Activated naive CD4-positive, alpha-beta T cell treated with anti-CD3 and anti-CD28 coated beads for 36 hours (primary cell): Measurements from ENCODE around the gene PIGH. TPM values are rescaled to one million over a fixed set of nuclear protein-coding genes. Genes with fewer than 3 reads are reported as not detected.

ENCODE experiments used
- CTCF ChIA-PET: fragments of 350-600 bp; sonication (Branson Sonifier 250); formaldehyde crosslinking; loops from one replicate; lab custom pipeline; 2021; ENCODE audit warnings: antibody characterized with exemption; lab: Charles Lee
- DNase-seq: peaks from one replicate; pipeline ENCODE4 v3.0.0-alpha.2; 2020
- H3K27ac Mint-ChIP-seq: one replicate; pipeline ENCODE4 v1.8.0; 2021; ENCODE audit warnings: mild to moderate bottlenecking, mixed read lengths
- H3K27me3 Mint-ChIP-seq: one replicate; pipeline ENCODE4 v1.8.0; 2021; ENCODE audit warnings: low read depth, mixed read lengths
- H3K36me3 Mint-ChIP-seq: one replicate; pipeline ENCODE4 v1.8.0; 2021; ENCODE audit warnings: low read depth, mixed read lengths
- H3K4me1 Mint-ChIP-seq: one replicate; pipeline ENCODE4 v1.8.0; 2021; ENCODE audit warnings: low read depth, mixed read lengths
- H3K4me3 Mint-ChIP-seq: one replicate; pipeline ENCODE4 v1.8.0; 2021; ENCODE audit warnings: mild to moderate bottlenecking, moderate library complexity, mixed read lengths
- H3K9me3 Mint-ChIP-seq: one replicate; pipeline ENCODE4 v1.8.0; 2021; ENCODE audit warnings: mixed read lengths
- intact Hi-C: fragments of 100-400 bp; cut with micrococcal nuclease; formaldehyde crosslinking; loops from one replicate; pipeline ENCODE4 v1.15.1; 2023
- total RNA-seq, 2 experiments: library from RNA; stranded (reverse); gene quantifications; one replicate each; pipeline ENCODE4 v1.2.3, GENCODE V29; 2021

PIGH gene
- total RNA-seq, 2 experiments from 2014 or later: 11.9 to 12.4 TPM

DNA sequence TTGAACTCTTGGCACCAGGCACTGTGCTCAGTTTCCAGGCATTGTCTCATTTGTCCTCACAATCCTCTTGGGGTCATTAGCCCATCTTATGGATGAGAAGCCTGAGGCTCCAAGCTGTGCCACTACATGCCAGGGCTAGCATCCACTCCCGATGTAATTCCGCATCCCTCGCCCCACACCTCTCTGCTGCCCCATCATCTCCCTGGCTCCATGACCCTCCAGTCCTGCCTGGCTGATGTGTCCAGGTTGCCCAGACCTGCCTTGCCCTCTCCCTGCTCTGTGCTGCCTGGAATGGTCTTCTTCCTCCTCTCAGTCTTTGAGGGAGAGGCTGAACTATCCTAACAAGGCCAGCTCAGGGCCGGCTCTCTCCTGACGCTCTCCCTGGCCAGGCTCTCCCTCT lies 27.5 kb downstream of the PIGH start:
- no peaks in the 10 kb centered on the region for H3K36me3 Mint-ChIP-seq
- no peak for DNase-seq
- no peaks in the 10 kb centered on the region for H3K4me1 Mint-ChIP-seq
- H3K9me3 Mint-ChIP-seq: no peaks in the 10 kb centered on the region
- CTCF ChIA-PET: interaction anchor here (1.1 to 8.4 kb wide), 10 partner anchors 9 to 205 kb away, joined by 3 to 191 read pairs (median 10); no protein-coding TSS in a partner anchor
- H3K4me3 Mint-ChIP-seq: no peak overlapping the region
- intact Hi-C loops: no loop called here
- H3K27me3 Mint-ChIP-seq: no peaks in the 10 kb centered on the region
- H3K27ac Mint-ChIP-seq: no peak overlapping the region

GRCh38 chr14:67571991-67572323 lies 28.1 kb downstream of the PIGH start:
- no peaks in the 10 kb centered on the region for H3K27me3 Mint-ChIP-seq
- CTCF ChIA-PET: interaction anchor here (0.6 to 8.4 kb wide), 40 partner anchors 9 to 1111 kb away, joined by 3 to 191 read pairs (median 5); partner anchors contain the start of genes PIGH and TMEM229B
- no peak overlapping the region for H3K4me3 Mint-ChIP-seq
- no peaks in the 10 kb centered on the region for H3K36me3 Mint-ChIP-seq
- no peak for DNase-seq
- H3K27ac Mint-ChIP-seq: no peak overlapping the region
- intact Hi-C loops: loop anchor here (1.0 kb wide), 2 partner anchors 46 to 145 kb away; no protein-coding TSS in a partner anchor
- no peaks in the 10 kb centered on the region for H3K9me3 Mint-ChIP-seq
- no peaks in the 10 kb centered on the region for H3K4me1 Mint-ChIP-seq

DNA sequence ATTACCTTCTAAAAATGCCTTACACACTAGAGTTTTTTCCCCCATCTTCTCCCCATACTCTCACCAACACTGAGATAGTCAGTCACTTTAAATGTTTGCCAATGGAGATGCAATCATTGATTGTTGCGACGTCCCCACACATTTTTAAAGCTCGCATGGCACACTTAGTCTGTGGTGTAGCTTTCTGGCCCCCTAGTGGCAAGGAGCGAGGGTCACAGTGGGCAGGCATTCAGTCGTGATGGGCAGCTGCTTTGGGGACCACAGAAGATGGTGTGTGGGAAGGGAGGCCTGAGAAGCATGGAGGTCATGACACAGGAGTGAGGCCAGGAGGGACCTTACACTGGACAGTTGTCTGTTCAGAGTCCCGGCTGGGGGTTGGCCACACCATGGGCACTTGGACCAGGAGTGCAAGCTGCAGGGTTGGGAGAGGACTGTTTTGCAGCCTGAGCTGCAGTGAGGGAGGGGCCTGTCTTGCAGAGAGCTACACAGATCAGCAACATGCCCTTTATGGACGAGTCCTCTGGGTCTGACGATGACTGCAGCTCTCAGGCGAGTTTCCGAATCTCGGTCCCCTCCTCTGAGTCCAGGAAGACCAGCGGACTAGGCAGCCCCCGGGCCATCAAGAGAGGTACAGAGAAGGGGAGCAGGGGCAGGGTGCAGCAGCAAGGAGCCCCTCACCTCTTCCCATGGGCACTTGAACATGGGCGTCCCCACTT lies 28.6 kb downstream of the PIGH start:
- H3K27me3 Mint-ChIP-seq: no peaks in the 10 kb centered on the region
- CTCF ChIA-PET: interaction anchor here (0.6 to 8.4 kb wide), 58 partner anchors 9 to 1861 kb away, joined by 3 to 191 read pairs (median 4); partner anchors contain the start of genes ARG2, PIGH, PLEKHH1 and TMEM229B
- peak; percentile 84 for DNase-seq
- H3K9me3 Mint-ChIP-seq: no peaks in the 10 kb centered on the region
- no peaks in the 10 kb centered on the region for H3K36me3 Mint-ChIP-seq
- H3K27ac Mint-ChIP-seq: no peak overlapping the region
- no peaks in the 10 kb centered on the region for H3K4me1 Mint-ChIP-seq
- intact Hi-C loops: loop anchor here (1.0 kb wide), 2 partner anchors 45 to 144 kb away; no protein-coding TSS in a partner anchor
- no peak overlapping the region for H3K4me3 Mint-ChIP-seq

DNA sequence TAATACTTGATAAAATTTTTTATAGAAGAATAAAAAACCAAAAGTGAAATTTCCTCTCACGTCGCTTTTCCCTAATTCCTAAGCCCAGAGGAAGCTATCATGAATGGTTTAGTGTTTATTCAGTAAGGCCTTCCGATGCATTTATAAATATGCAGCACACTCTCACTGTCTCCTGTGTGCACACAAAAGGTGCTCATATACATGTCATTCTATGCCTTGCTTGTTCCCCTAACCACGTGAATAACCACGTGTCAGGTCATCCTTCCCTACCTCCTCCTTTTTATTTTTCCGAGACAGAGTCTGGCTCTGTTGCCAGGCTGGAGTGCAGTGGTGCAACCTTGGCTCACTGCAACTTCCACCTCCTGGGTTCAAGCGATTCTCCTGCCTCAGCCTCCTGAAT lies 29.6 kb downstream of the PIGH start:
- DNase-seq: no peak
- CTCF ChIA-PET: interaction anchor here (0.9 to 8.4 kb wide), 25 partner anchors 9 to 185 kb away, joined by 3 to 191 read pairs (median 6); partner anchors contain the start of genes ARG2 and PIGH
- Mint-ChIP-seq H3K9me3 (no peaks in the 10 kb centered on the region), H3K4me3 (no peak overlapping the region), H3K4me1 (no peaks in the 10 kb centered on the region), H3K27me3 (no peaks in the 10 kb centered on the region), H3K27ac (no peak overlapping the region), H3K36me3 (no peaks in the 10 kb centered on the region)
- intact Hi-C loops: no loop called here

- intact Hi-C loops: no loop called here
- H3K36me3 Mint-ChIP-seq: no peaks in the 10 kb centered on the region
- CTCF ChIA-PET: interaction anchor here (0.9 to 8.4 kb wide), 14 partner anchors 8 to 156 kb away, joined by 3 to 191 read pairs (median 6); partner anchors contain the start of gene PIGH
- no peaks in the 10 kb centered on the region for H3K27me3 Mint-ChIP-seq
- no peak overlapping the region for H3K27ac Mint-ChIP-seq
- DNase-seq: no peak
- no peaks in the 10 kb centered on the region for H3K4me1 Mint-ChIP-seq
- no peaks in the 10 kb centered on the region for H3K9me3 Mint-ChIP-seq
- H3K4me3 Mint-ChIP-seq: no peak overlapping the region
These were observed 30.3 kb downstream of the PIGH start for GRCh38 chr14:67569651-67570290.

- intact Hi-C loops: no loop called here
- H3K36me3 Mint-ChIP-seq: no peaks in the 10 kb centered on the region
- DNase-seq: no peak
- H3K4me1 Mint-ChIP-seq: no peaks in the 10 kb centered on the region
- no peaks in the 10 kb centered on the region for H3K9me3 Mint-ChIP-seq
- no peak overlapping the region for H3K4me3 Mint-ChIP-seq
- H3K27ac Mint-ChIP-seq: no peak overlapping the region
- CTCF ChIA-PET: interaction anchor here (1.1 to 8.4 kb wide), 4 partner anchors 8 to 141 kb away, joined by 3 to 191 read pairs (median 62); no protein-coding TSS in a partner anchor
- H3K27me3 Mint-ChIP-seq: no peaks in the 10 kb centered on the region
These were observed 30.9 kb downstream of the PIGH start for GRCh38 chr14:67569011-67569650.

DNA sequence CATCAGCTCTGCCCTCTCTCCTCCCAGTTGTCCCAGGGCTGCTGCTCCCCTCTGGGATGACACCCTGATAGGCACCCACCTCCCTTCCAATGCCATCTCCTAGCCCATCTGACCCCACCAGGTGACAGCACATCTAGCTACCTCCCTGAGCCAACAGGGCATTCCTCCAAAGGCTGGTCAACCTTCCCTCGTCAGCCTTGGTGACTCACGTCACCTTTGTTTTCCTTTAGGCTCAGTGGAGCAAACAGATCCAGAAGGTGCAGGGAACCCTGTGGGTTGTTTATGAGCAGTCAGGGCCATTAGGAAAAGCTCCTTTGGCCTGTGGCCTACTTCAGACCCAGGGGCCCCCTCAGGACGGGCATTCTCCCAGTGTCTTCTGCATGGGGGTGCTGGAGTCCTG lies 32.4 kb downstream of the PIGH start:
- H3K27ac Mint-ChIP-seq: no peak overlapping the region
- no peaks in the 10 kb centered on the region for H3K9me3 Mint-ChIP-seq
- no peaks in the 10 kb centered on the region for H3K27me3 Mint-ChIP-seq
- no peaks in the 10 kb centered on the region for H3K36me3 Mint-ChIP-seq
- H3K4me1 Mint-ChIP-seq: no peaks in the 10 kb centered on the region
- CTCF ChIA-PET: interaction anchor here (8.0 to 8.4 kb wide), 2 partner anchors 40 to 139 kb away, joined by 121 to 191 read pairs; no protein-coding TSS in a partner anchor
- no peak for DNase-seq
- no peak overlapping the region for H3K4me3 Mint-ChIP-seq
- intact Hi-C loops: no loop called here

GRCh38 chr14:67566908-67567307 lies 33.2 kb downstream of the PIGH start:
- Mint-ChIP-seq H3K4me3 (no peak overlapping the region), H3K27ac (no peak overlapping the region), H3K27me3 (no peaks in the 10 kb centered on the region), H3K4me1 (no peaks in the 10 kb centered on the region), H3K36me3 (no peaks in the 10 kb centered on the region), H3K9me3 (no peaks in the 10 kb centered on the region)
- intact Hi-C loops: no loop called here
- CTCF ChIA-PET: interaction anchor here (0.7 to 8.4 kb wide), 4 partner anchors 39 to 160 kb away, joined by 3 to 121 read pairs (median 4); no protein-coding TSS in a partner anchor
- DNase-seq: no peak

DNA sequence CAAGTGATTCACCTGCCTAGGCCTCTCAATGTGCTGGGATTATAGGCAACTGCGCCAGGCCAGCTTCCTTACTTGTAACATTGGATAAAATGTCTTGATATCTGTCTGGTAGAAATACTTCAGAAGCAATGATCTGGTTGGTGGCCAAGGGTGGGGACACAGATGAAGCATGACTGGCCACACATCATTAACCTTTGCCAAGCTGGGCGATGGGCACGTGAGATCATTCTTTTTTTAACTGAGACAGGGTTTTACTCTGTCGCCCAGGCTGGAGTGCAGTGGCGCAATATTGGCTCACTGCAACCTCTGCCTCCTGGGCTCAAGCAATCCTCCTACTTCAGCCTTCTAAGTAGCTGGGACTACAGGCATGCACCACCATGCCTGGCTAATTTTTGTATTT lies 35.8 kb downstream of the PIGH start:
- Mint-ChIP-seq H3K9me3 (no peaks in the 10 kb centered on the region), H3K27ac (no peak overlapping the region), H3K4me1 (no peaks in the 10 kb centered on the region), H3K36me3 (no peaks in the 10 kb centered on the region), H3K4me3 (no peak overlapping the region), H3K27me3 (no peaks in the 10 kb centered on the region)
- DNase-seq: no peak
- CTCF ChIA-PET: interaction anchor here (1.0 kb wide), 1 partner anchor 138 kb away, joined by 3 read pairs; no protein-coding TSS in a partner anchor
- intact Hi-C loops: no loop called here

- intact Hi-C loops: no loop called here
- Mint-ChIP-seq H3K4me1 (no peaks in the 10 kb centered on the region), H3K9me3 (no peaks in the 10 kb centered on the region), H3K27me3 (no peaks in the 10 kb centered on the region), H3K36me3 (no peaks in the 10 kb centered on the region), H3K27ac (no peak overlapping the region), H3K4me3 (no peak overlapping the region)
- DNase-seq: no peak
- CTCF ChIA-PET: interaction anchor here (0.8 to 1.7 kb wide), 3 partner anchors 8 to 42 kb away, joined by 3 to 11 read pairs (median 6); no protein-coding TSS in a partner anchor
These were observed 37.3 kb downstream of the PIGH start for GRCh38 chr14:67562776-67563150.

GRCh38 chr14:67562025-67562775 lies 37.9 kb downstream of the PIGH start:
- no peaks in the 10 kb centered on the region for H3K4me1 Mint-ChIP-seq
- no peak for DNase-seq
- CTCF ChIA-PET: interaction anchor here (0.6 to 1.7 kb wide), 4 partner anchors 8 to 628 kb away, joined by 3 to 11 read pairs (median 4); no protein-coding TSS in a partner anchor
- no peak overlapping the region for H3K4me3 Mint-ChIP-seq
- H3K27me3 Mint-ChIP-seq: no peaks in the 10 kb centered on the region
- no peaks in the 10 kb centered on the region for H3K9me3 Mint-ChIP-seq
- intact Hi-C loops: no loop called here
- no peaks in the 10 kb centered on the region for H3K36me3 Mint-ChIP-seq
- H3K27ac Mint-ChIP-seq: no peak overlapping the region
